K562 (cell line): ENCODE data around the gene PFN3. TPM values are rescaled to one million over a fixed set of nuclear protein-coding genes. Genes with fewer than 3 reads are reported as not detected.

Experiments
- GABPB1 ChIP-seq: sonication (generic); formaldehyde crosslinking; IDR thresholded peaks from 2 replicates; pipeline ENCODE4 v1.8.0; 2022; ENCODE audit warnings: mild to moderate bottlenecking, missing genetic modification reagents
- HNRNPLL ChIP-seq: fragments of 200-400 bp; formaldehyde crosslinking; IDR thresholded peaks from 2 replicates; pipeline ENCODE4 v1.6.1; 2017; ENCODE audit warnings: low read length, low read depth, mild to moderate bottlenecking; ENCODE audit not compliant: poor library complexity, severe bottlenecking
- MCM7 ChIP-seq, 2 experiments: fragments of 450-650 bp; IDR thresholded peaks; 2 replicates each; pipeline ENCODE4 v1.6.1; 2016 to 2018
- MEF2D ChIP-seq: conservative IDR thresholded peaks from 2 replicates; pipeline ENCODE4 v1.6.1; 2016; ENCODE audit warnings: low read depth, missing genetic modification characterization, missing compliant biosample characterization
- NFATC3 ChIP-seq: fragments of 450-650 bp; IDR thresholded peaks from 2 replicates; pipeline ENCODE4 v1.6.1; 2017; ENCODE audit warnings: mild to moderate bottlenecking
- PML ChIP-seq: IDR thresholded peaks from 2 replicates; pipeline ENCODE4 v1.6.1; 2012; ENCODE audit warnings: low read length, inconsistent platforms
- POLR2AphosphoS5 ChIP-seq: IDR thresholded peaks from 2 replicates; pipeline ENCODE4 v1.6.1; 2011; ENCODE audit warnings: mild to moderate bottlenecking, low read depth, low read length, moderate library complexity; ENCODE audit not compliant: control insufficient read depth, insufficient read depth
- POLR2B ChIP-seq: fragments of 450-650 bp; IDR thresholded peaks from 2 replicates; pipeline ENCODE4 v1.6.1; 2018; ENCODE audit warnings: low read depth; ENCODE audit not compliant: partially characterized antibody
- TOE1 ChIP-seq, 2 experiments: fragments of 450-650 bp in 1 of 2; sonication (generic) in 1 of 2; formaldehyde crosslinking in 1 of 2; IDR thresholded peaks; 2 replicates each; pipeline versions ENCODE4 v1.7.1 to v1.8.0; 2016 to 2022; ENCODE audit warnings: borderline replicate concordance in 2 of 2, mild to moderate bottlenecking in 2 of 2, antibody characterized with exemption in 1 of 2, inconsistent platforms in 1 of 2, low read depth in 1 of 2, missing genetic modification reagents in 1 of 2, moderate library complexity in 1 of 2
- ZFX ChIP-seq: sonication (generic); formaldehyde crosslinking; IDR thresholded peaks from 2 replicates; pipeline ENCODE4 v1.8.0; 2022; ENCODE audit warnings: mild to moderate bottlenecking, missing genetic modification reagents, moderate library complexity
- ZNF586 ChIP-seq: fragments of 450-650 bp; formaldehyde crosslinking; conservative IDR thresholded peaks from 2 replicates; pipeline ENCODE4 v1.4.0; 2020; ENCODE audit warnings: mild to moderate bottlenecking, moderate library complexity
- ZNF589 ChIP-seq: fragments of 200-800 bp; sonication (Bioruptor generic); IDR thresholded peaks from 2 replicates; pipeline ENCODE4 v1.6.1; 2016; ENCODE audit warnings: low read depth, missing genetic modification characterization, missing compliant biosample characterization
- polyA plus RNA-seq, 8 experiments: library from polyadenylated mRNA; depleted of rRNA in 4 of 8; stranded (reverse) in 5 of 8; unstranded in 3 of 8; fragments of >200 nt; fragmentation: Nextera tagmentation in 2 of 8; fragmentation: Illumina TruSeq in 1 of 8; extraction: Ambion mirVana in 2 of 8; extraction: Trizol in 1 of 8; gene quantifications; 2 replicates each; pipeline versions ENCODE4 v1.2.1 to v1.2.3, GENCODE V29; 2011 to 2014; ENCODE audit warnings: inconsistent platforms in 1 of 8, missing spikeins in 1 of 8
- total RNA-seq, 7 experiments: library from RNA; depleted of rRNA in 6 of 7; stranded (reverse); fragments of >200 nt in 6 of 7; fragmentation: Illumina TruSeq in 2 of 7; extraction: Trizol in 2 of 7; gene quantifications; 2 replicates each; pipeline versions ENCODE4 v1.2.1 to v1.2.3, GENCODE V29; 2011 to 2021; ENCODE audit warnings: low replicate concordance in 1 of 7
- TF ChIP-seq, protein P1 (sequence below): fragments of 450-650 bp; IDR thresholded peaks from 2 replicates; pipeline ENCODE4 v1.6.1; 2016; ENCODE audit warnings: mild to moderate bottlenecking, moderate library complexity
- TF ChIP-seq, protein P2 (sequence below): fragments of 450-650 bp; conservative IDR thresholded peaks from 2 replicates; pipeline ENCODE4 v1.6.1; 2016; ENCODE audit warnings: missing genetic modification characterization, low read depth, mild to moderate bottlenecking, control low read depth, missing compliant biosample characterization

Gene PFN3
- total and polyA plus RNA-seq, 9 of the 15 experiments (the other 6 are each of a cell fraction or from before 2014, with no cell fraction given): not detected

DNA sequence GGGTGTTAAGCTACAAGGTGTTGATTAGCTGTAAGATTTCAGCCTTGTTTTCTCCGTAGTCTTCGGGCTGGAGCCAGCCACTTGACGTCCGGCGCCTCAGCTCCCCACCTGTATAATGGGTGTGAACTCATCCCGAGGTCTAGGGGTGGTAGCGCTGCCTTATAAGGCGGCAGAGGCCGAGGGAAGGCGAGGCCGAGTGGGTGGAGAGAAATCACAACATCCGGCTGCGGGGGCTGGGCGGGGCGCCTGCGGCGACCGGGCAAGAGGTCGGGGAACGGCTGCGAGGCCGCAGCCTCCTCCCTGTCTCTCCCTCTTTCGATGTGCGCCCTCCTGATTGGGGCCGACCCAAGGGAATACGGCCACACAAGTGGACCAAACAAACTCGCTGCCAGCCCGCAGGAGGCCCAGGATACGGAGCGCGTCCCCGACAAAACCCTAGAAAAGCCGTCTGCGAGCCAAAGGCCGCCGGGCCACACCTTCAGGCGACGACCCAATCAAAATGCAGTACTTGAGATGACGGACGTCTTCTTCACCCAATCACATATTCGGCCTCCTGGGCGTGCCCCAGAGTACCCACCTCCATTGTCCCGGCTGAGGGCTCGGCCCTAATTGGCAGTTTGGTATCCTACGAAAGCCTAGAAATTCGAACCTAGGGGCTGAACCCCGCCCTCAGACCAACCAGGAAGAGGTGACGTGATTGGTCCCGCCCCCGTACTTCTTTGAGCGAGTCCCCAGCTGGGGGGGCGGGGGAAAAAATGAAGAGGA, 25.5 kb upstream of the PFN3 start (continued):
- TF ChIP-seq ZNF586 (CRISPR knock-in tag): no peak
- TF ChIP-seq ZNF589 (CRISPR knock-in tag): peak; percentile 65; the same call in 1 of the 2 replicates
- no peak for TF ChIP-seq NFATC3
- TF ChIP-seq, protein P1, sequence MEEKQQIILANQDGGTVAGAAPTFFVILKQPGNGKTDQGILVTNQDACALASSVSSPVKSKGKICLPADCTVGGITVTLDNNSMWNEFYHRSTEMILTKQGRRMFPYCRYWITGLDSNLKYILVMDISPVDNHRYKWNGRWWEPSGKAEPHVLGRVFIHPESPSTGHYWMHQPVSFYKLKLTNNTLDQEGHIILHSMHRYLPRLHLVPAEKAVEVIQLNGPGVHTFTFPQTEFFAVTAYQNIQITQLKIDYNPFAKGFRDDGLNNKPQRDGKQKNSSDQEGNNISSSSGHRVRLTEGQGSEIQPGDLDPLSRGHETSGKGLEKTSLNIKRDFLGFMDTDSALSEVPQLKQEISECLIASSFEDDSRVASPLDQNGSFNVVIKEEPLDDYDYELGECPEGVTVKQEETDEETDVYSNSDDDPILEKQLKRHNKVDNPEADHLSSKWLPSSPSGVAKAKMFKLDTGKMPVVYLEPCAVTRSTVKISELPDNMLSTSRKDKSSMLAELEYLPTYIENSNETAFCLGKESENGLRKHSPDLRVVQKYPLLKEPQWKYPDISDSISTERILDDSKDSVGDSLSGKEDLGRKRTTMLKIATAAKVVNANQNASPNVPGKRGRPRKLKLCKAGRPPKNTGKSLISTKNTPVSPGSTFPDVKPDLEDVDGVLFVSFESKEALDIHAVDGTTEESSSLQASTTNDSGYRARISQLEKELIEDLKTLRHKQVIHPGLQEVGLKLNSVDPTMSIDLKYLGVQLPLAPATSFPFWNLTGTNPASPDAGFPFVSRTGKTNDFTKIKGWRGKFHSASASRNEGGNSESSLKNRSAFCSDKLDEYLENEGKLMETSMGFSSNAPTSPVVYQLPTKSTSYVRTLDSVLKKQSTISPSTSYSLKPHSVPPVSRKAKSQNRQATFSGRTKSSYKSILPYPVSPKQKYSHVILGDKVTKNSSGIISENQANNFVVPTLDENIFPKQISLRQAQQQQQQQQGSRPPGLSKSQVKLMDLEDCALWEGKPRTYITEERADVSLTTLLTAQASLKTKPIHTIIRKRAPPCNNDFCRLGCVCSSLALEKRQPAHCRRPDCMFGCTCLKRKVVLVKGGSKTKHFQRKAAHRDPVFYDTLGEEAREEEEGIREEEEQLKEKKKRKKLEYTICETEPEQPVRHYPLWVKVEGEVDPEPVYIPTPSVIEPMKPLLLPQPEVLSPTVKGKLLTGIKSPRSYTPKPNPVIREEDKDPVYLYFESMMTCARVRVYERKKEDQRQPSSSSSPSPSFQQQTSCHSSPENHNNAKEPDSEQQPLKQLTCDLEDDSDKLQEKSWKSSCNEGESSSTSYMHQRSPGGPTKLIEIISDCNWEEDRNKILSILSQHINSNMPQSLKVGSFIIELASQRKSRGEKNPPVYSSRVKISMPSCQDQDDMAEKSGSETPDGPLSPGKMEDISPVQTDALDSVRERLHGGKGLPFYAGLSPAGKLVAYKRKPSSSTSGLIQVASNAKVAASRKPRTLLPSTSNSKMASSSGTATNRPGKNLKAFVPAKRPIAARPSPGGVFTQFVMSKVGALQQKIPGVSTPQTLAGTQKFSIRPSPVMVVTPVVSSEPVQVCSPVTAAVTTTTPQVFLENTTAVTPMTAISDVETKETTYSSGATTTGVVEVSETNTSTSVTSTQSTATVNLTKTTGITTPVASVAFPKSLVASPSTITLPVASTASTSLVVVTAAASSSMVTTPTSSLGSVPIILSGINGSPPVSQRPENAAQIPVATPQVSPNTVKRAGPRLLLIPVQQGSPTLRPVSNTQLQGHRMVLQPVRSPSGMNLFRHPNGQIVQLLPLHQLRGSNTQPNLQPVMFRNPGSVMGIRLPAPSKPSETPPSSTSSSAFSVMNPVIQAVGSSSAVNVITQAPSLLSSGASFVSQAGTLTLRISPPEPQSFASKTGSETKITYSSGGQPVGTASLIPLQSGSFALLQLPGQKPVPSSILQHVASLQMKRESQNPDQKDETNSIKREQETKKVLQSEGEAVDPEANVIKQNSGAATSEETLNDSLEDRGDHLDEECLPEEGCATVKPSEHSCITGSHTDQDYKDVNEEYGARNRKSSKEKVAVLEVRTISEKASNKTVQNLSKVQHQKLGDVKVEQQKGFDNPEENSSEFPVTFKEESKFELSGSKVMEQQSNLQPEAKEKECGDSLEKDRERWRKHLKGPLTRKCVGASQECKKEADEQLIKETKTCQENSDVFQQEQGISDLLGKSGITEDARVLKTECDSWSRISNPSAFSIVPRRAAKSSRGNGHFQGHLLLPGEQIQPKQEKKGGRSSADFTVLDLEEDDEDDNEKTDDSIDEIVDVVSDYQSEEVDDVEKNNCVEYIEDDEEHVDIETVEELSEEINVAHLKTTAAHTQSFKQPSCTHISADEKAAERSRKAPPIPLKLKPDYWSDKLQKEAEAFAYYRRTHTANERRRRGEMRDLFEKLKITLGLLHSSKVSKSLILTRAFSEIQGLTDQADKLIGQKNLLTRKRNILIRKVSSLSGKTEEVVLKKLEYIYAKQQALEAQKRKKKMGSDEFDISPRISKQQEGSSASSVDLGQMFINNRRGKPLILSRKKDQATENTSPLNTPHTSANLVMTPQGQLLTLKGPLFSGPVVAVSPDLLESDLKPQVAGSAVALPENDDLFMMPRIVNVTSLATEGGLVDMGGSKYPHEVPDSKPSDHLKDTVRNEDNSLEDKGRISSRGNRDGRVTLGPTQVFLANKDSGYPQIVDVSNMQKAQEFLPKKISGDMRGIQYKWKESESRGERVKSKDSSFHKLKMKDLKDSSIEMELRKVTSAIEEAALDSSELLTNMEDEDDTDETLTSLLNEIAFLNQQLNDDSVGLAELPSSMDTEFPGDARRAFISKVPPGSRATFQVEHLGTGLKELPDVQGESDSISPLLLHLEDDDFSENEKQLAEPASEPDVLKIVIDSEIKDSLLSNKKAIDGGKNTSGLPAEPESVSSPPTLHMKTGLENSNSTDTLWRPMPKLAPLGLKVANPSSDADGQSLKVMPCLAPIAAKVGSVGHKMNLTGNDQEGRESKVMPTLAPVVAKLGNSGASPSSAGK: peak; percentile 74
- TF ChIP-seq POLR2AphosphoS5: peak; percentile 51
- peak; percentile 86 for TF ChIP-seq GABPB1 (CRISPR knock-in tag)
- peak; percentile 93 for TF ChIP-seq POLR2B
- TF ChIP-seq, protein P2, sequence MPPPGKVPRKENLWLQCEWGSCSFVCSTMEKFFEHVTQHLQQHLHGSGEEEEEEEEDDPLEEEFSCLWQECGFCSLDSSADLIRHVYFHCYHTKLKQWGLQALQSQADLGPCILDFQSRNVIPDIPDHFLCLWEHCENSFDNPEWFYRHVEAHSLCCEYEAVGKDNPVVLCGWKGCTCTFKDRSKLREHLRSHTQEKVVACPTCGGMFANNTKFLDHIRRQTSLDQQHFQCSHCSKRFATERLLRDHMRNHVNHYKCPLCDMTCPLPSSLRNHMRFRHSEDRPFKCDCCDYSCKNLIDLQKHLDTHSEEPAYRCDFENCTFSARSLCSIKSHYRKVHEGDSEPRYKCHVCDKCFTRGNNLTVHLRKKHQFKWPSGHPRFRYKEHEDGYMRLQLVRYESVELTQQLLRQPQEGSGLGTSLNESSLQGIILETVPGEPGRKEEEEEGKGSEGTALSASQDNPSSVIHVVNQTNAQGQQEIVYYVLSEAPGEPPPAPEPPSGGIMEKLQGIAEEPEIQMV (tag): 0 out of 2 replicates have a peak, but pooled peaks have one; percentile 41
- peak; percentile 94 for TF ChIP-seq ZFX (CRISPR knock-in tag)
- TF ChIP-seq TOE1 (IDR thresholded peaks at IDR 0.05; ENCODE audit: borderline replicate concordance): peak; percentile 71; the same call in 1 of the 2 replicates
- TF ChIP-seq TOE1 (CRISPR knock-in tag; IDR thresholded peaks at IDR 0.05; ENCODE audit: borderline replicate concordance, low read depth): 0 out of 2 replicates have a peak, but pooled peaks have one; percentile 30
- TF ChIP-seq MCM7 (IDR thresholded peaks at IDR 0.05): no peak
- no peak for TF ChIP-seq MEF2D
- TF ChIP-seq HNRNPLL: no peak
- peak; percentile 71; the same call in 1 of the 2 replicates for TF ChIP-seq PML
